OCI-LY1 (cell line): ENCODE data around the gene NELFE.
"Not testable (repeated sequence)": the region's sequence is repeated elsewhere in the genome, so short reads cannot be mapped to it uniquely, and the experiment has no call there.

Experiments
- H2AFZ ChIP-seq: fragments of 200-600 bp; sonication (generic), shearing (Covaris generic); 2 replicates; pipeline ENCODE4 v1.6.0; 2014; ENCODE audit warnings: antibody characterized with exemption, mild to moderate bottlenecking, low read length
- H3F3A ChIP-seq: fragments of 200-600 bp; sonication (generic), shearing (Covaris generic); 2 replicates; pipeline ENCODE4 v1.6.0; 2014; ENCODE audit warnings: mild to moderate bottlenecking, antibody characterized with exemption, low read length, moderate library complexity; ENCODE audit not compliant: insufficient read depth
- H3K27ac ChIP-seq: fragments of 200-600 bp; sonication (generic); 2 replicates; pipeline ENCODE4 v1.5.1; 2014; ENCODE audit warnings: low read length, mixed run types, mild to moderate bottlenecking, low read depth; ENCODE audit not compliant: poor library complexity, severe bottlenecking
- H3K27me3 ChIP-seq: fragments of 200-600 bp; sonication (generic); 2 replicates; pipeline ENCODE4 v1.6.0; 2014; ENCODE audit warnings: antibody characterized with exemption, mild to moderate bottlenecking, low read length, moderate library complexity; ENCODE audit not compliant: insufficient read depth
- H3K36me3 ChIP-seq: fragments of 200-600 bp; sonication (generic); 2 replicates; pipeline ENCODE4 v1.6.1; 2014; ENCODE audit warnings: mild to moderate bottlenecking, antibody characterized with exemption, low read length, moderate library complexity, mixed read lengths; ENCODE audit not compliant: insufficient read depth
- H3K4me1 ChIP-seq: fragments of 200-600 bp; sonication (generic); 2 replicates; pipeline ENCODE4 v1.5.1; 2014; ENCODE audit warnings: mild to moderate bottlenecking, low read length, moderate library complexity; ENCODE audit not compliant: insufficient read depth, severe bottlenecking
- H3K4me2 ChIP-seq: fragments of 200-600 bp; sonication (generic), shearing (Covaris generic); 2 replicates; pipeline ENCODE4 v1.6.1; 2014; ENCODE audit warnings: low read length
- H3K4me3 ChIP-seq: fragments of 200-600 bp; sonication (generic); 2 replicates; pipeline ENCODE4 v1.5.1; 2014; ENCODE audit warnings: low read length, low read depth, mild to moderate bottlenecking, mixed read lengths; ENCODE audit not compliant: poor library complexity, severe bottlenecking
- H3K79me2 ChIP-seq: fragments of 200-600 bp; shearing (Covaris generic); 2 replicates; pipeline ENCODE4 v1.6.1; 2016; ENCODE audit warnings: mixed run types, low read length, mixed read lengths; ENCODE audit not compliant: insufficient read depth
- H3K9ac ChIP-seq: fragments of 200-600 bp; sonication (generic), shearing (Covaris generic); 2 replicates; pipeline ENCODE4 v1.6.1; 2014; ENCODE audit warnings: mild to moderate bottlenecking, low read length, mixed read lengths
- H3K9me2 ChIP-seq: fragments of 200-600 bp; sonication (generic), shearing (Covaris generic); 2 replicates; pipeline ENCODE4 v1.6.1; 2014; ENCODE audit warnings: low read depth, mild to moderate bottlenecking, low read length, mixed read lengths
- H3K9me3 ChIP-seq: fragments of 200-600 bp; shearing (Covaris generic); 2 replicates; pipeline ENCODE4 v1.6.1; 2014; ENCODE audit warnings: low read length, mixed read lengths
- H4K20me1 ChIP-seq: fragments of 200-600 bp; sonication (generic), shearing (Covaris generic); 2 replicates; pipeline ENCODE4 v1.6.0; 2016; ENCODE audit warnings: mild to moderate bottlenecking, low read length; ENCODE audit not compliant: insufficient read depth

NELFE gene

GRCh38 chr6:32004393-32004792, 45.6 kb upstream of the NELFE start:
- not testable (repeated sequence) for H3K4me2 ChIP-seq, H4K20me1 ChIP-seq

GRCh38 chr6:32003301-32003700, 44.5 kb upstream of the NELFE start:
- H3K36me3 ChIP-seq, H3K4me1 ChIP-seq, H4K20me1 ChIP-seq, H3K9me2 ChIP-seq, H3K27ac ChIP-seq, H3K9me3 ChIP-seq, H2AFZ ChIP-seq, H3K4me3 ChIP-seq, H3K27me3 ChIP-seq, H3F3A ChIP-seq, H3K79me2 ChIP-seq, H3K4me2 ChIP-seq, H3K9ac ChIP-seq: not testable (repeated sequence)

More at GRCh38 chr6:32004393-32004792, 45.6 kb upstream of the NELFE start:
- not testable (repeated sequence) for H3K9me2 ChIP-seq, H3K79me2 ChIP-seq, H3K27ac ChIP-seq, H2AFZ ChIP-seq, H3K9me3 ChIP-seq, H3F3A ChIP-seq, H3K36me3 ChIP-seq, H3K4me1 ChIP-seq, H3K27me3 ChIP-seq, H3K4me3 ChIP-seq, H3K9ac ChIP-seq

GRCh38 chr6:32002546-32003268, 43.9 kb upstream of the NELFE start:
- H3K4me2 ChIP-seq, H3K9me3 ChIP-seq, H3K27ac ChIP-seq, H3K4me3 ChIP-seq, H3K9me2 ChIP-seq, H3K9ac ChIP-seq, H3F3A ChIP-seq, H3K79me2 ChIP-seq, H3K36me3 ChIP-seq, H2AFZ ChIP-seq, H3K27me3 ChIP-seq, H4K20me1 ChIP-seq, H3K4me1 ChIP-seq: not testable (repeated sequence)

GRCh38 chr6:31996385-31996784, 37.6 kb upstream of the NELFE start:
- H3F3A ChIP-seq, H3K9me3 ChIP-seq, H3K4me2 ChIP-seq, H4K20me1 ChIP-seq, H3K9me2 ChIP-seq, H2AFZ ChIP-seq, H3K4me3 ChIP-seq, H3K79me2 ChIP-seq, H3K27ac ChIP-seq, H3K27me3 ChIP-seq, H3K4me1 ChIP-seq, H3K36me3 ChIP-seq, H3K9ac ChIP-seq: not testable (repeated sequence)

GRCh38 chr6:31994421-31994820, 35.6 kb upstream of the NELFE start:
- H3K9me2 ChIP-seq, H2AFZ ChIP-seq, H3K79me2 ChIP-seq, H3F3A ChIP-seq, H3K9me3 ChIP-seq, H3K4me1 ChIP-seq, H4K20me1 ChIP-seq, H3K36me3 ChIP-seq, H3K27ac ChIP-seq, H3K4me2 ChIP-seq, H3K4me3 ChIP-seq, H3K9ac ChIP-seq, H3K27me3 ChIP-seq: not testable (repeated sequence)

- not testable (repeated sequence) for H3K27ac ChIP-seq, H3F3A ChIP-seq, H3K27me3 ChIP-seq, H3K79me2 ChIP-seq, H4K20me1 ChIP-seq, H3K4me3 ChIP-seq, H3K9me2 ChIP-seq, H3K9me3 ChIP-seq, H3K36me3 ChIP-seq, H3K4me2 ChIP-seq, H3K9ac ChIP-seq, H2AFZ ChIP-seq, H3K4me1 ChIP-seq
Observed at GRCh38 chr6:31989363-31989762, 30.6 kb upstream of the NELFE start.

- not testable (repeated sequence) for H3K9ac ChIP-seq, H3K4me2 ChIP-seq, H3F3A ChIP-seq, H4K20me1 ChIP-seq, H3K36me3 ChIP-seq, H3K27me3 ChIP-seq, H3K27ac ChIP-seq, H2AFZ ChIP-seq, H3K4me3 ChIP-seq, H3K4me1 ChIP-seq, H3K9me3 ChIP-seq, H3K9me2 ChIP-seq, H3K79me2 ChIP-seq
Observed at GRCh38 chr6:31981744-31982143, 23.0 kb upstream of the NELFE start, which contains the start of gene C4A. C4A (plus strand) TSS chr6:31982057; CDS start chr6:31982108, 51 bp downstream.

- not testable (repeated sequence) for H3K27ac ChIP-seq, H3K27me3 ChIP-seq, H3K4me3 ChIP-seq, H3K36me3 ChIP-seq, H3K9me2 ChIP-seq, H4K20me1 ChIP-seq, H3K4me1 ChIP-seq, H3K9ac ChIP-seq, H3F3A ChIP-seq, H3K4me2 ChIP-seq, H3K9me3 ChIP-seq, H3K79me2 ChIP-seq, H2AFZ ChIP-seq
Observed at GRCh38 chr6:31980998-31981397, 22.2 kb upstream of the NELFE start.
